DND-41 (cell line): ENCODE data around the gene TMEM243.

ENCODE experiments used
- ATAC-seq: fragments of 200-7000 bp; cut with Tn5 transposase; 3 replicates; pipeline ENCODE4 v1.9.1; 2021; ENCODE audit warnings: low read depth; ENCODE audit not compliant: insufficient read depth
- DNase-seq: peaks from one replicate; pipeline ENCODE4 v3.0.0-alpha.2; 2020
- H2AFZ ChIP-seq: 2 replicates; pipeline ENCODE4 v1.6.0; 2012; ENCODE audit warnings: low read depth, low read length
- H3K27ac ChIP-seq: 2 replicates; pipeline ENCODE4 v1.5.1; 2012; ENCODE audit warnings: low read length, inconsistent platforms
- H3K27me3 ChIP-seq: fragments of 200-600 bp; sonication (generic); 2 replicates; pipeline ENCODE4 v1.6.0; 2012; ENCODE audit warnings: low read length, mild to moderate bottlenecking, inconsistent platforms; ENCODE audit not compliant: insufficient read depth, poor library complexity
- H3K36me3 ChIP-seq: 2 replicates; pipeline ENCODE4 v1.5.1; 2012; ENCODE audit warnings: low read length, inconsistent platforms; ENCODE audit not compliant: insufficient read depth
- H3K4me1 ChIP-seq: 2 replicates; pipeline ENCODE4 v1.5.1; 2012; ENCODE audit warnings: mild to moderate bottlenecking, low read length; ENCODE audit not compliant: insufficient read depth
- H3K4me2 ChIP-seq: 2 replicates; pipeline ENCODE4 v1.6.0; 2012; ENCODE audit warnings: mild to moderate bottlenecking, moderate library complexity, low read length, inconsistent platforms; ENCODE audit not compliant: insufficient read depth
- H3K4me3 ChIP-seq, 2 experiments: fragments of 200-600 bp in 1 of 2; shearing (Covaris generic) in 1 of 2; 2 replicates each; pipeline ENCODE4 v1.5.1; 2012 to 2016; ENCODE audit warnings: inconsistent platforms in 2 of 2, low read length in 2 of 2, mild to moderate bottlenecking in 2 of 2, low read depth in 1 of 2, moderate library complexity in 1 of 2
- H3K79me2 ChIP-seq: 2 replicates; pipeline ENCODE4 v1.6.0; 2012; ENCODE audit warnings: low read length, inconsistent platforms; ENCODE audit not compliant: insufficient read depth
- H3K9ac ChIP-seq: 2 replicates; pipeline ENCODE4 v1.6.0; 2012; ENCODE audit warnings: low read depth, mild to moderate bottlenecking, inconsistent platforms, low read length, moderate library complexity
- H3K9me3 ChIP-seq: 2 replicates; pipeline ENCODE4 v1.5.1; 2012; ENCODE audit warnings: low read length, moderate library complexity, mild to moderate bottlenecking, inconsistent platforms; ENCODE audit not compliant: insufficient read depth, severe bottlenecking
- H4K20me1 ChIP-seq: 2 replicates; pipeline ENCODE4 v1.6.0; 2012; ENCODE audit warnings: low read length; ENCODE audit not compliant: insufficient read depth
- CTCF ChIP-seq: IDR thresholded peaks from 2 replicates; pipeline ENCODE4 v1.5.1; 2012; ENCODE audit warnings: borderline replicate concordance, low read length, moderate library complexity, mild to moderate bottlenecking; ENCODE audit not compliant: poor library complexity, severe bottlenecking; ENCODE audit errors: extremely low read depth
- EZH2 ChIP-seq: IDR thresholded peaks from 3 replicates; pipeline ENCODE4 v1.6.1; 2012; ENCODE audit warnings: borderline replicate concordance, low read depth, mild to moderate bottlenecking, moderate library complexity, low read length, inconsistent platforms; ENCODE audit not compliant: severe bottlenecking

Gene TMEM243

GRCh38 chr7:87192784-87193487, 26.6 kb downstream of the TMEM243 start:
- H3K9ac ChIP-seq, result no peak overlapping the region
- no peak overlapping the region for H3K4me3 ChIP-seq
- H3K4me2 ChIP-seq, result no peak overlapping the region
- ATAC-seq, result no peak
- H2AFZ ChIP-seq, result no peak overlapping the region
- no peaks in the 10 kb centered on the region for H3K4me1 ChIP-seq
- no peaks in the 10 kb centered on the region for H4K20me1 ChIP-seq
- H3K9me3 ChIP-seq, result no peaks in the 10 kb centered on the region
- no peak overlapping the region for H3K27ac ChIP-seq
- no peak for DNase-seq
- H3K27me3 ChIP-seq, result no peaks in the 10 kb centered on the region
- H3K36me3 ChIP-seq, result peaks cover 100% of the 10 kb centered on the region
- H3K79me2 ChIP-seq, result peaks cover 13% of the 10 kb centered on the region
- TF ChIP-seq CTCF (no peak), EZH2 (no peak)

GRCh38 chr7:87190783-87191182, 28.7 kb downstream of the TMEM243 start:
- H2AFZ ChIP-seq, result no peak overlapping the region
- DNase-seq (no peak), ATAC-seq (no peak)
- H3K79me2 ChIP-seq, result peaks cover 8% of the 10 kb centered on the region
- no peaks in the 10 kb centered on the region for H3K27me3 ChIP-seq
- H3K4me2 ChIP-seq, result no peak overlapping the region
- no peak overlapping the region for H3K9ac ChIP-seq
- TF ChIP-seq EZH2 (no peak), CTCF (no peak)
- no peaks in the 10 kb centered on the region for H3K4me1 ChIP-seq
- no peak overlapping the region for H3K27ac ChIP-seq
- H3K4me3 ChIP-seq, result no peak overlapping the region
- no peaks in the 10 kb centered on the region for H4K20me1 ChIP-seq
- H3K36me3 ChIP-seq, result peaks cover 99% of the 10 kb centered on the region
- no peaks in the 10 kb centered on the region for H3K9me3 ChIP-seq

DNA sequence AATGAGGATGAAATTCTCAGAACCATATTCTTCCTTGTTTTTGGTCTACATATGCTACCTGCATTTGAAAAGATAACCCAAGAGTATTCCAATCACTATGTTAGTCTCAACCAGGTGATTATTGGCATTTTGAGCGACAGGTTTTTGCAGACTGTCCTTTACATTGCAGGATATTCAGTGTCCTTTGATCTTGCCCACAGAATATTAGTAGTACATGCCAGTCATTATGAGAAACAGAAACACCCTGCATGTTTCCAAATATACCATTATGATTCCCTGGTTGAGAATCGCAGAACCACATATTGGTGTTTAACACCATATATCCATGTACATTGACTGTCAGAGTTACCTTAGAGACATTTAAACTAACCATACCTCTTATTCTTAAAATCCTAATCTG, 30.6 kb downstream of the TMEM243 start:
- H3K27me3 ChIP-seq, result no peaks in the 10 kb centered on the region
- H4K20me1 ChIP-seq, result no peaks in the 10 kb centered on the region
- DNase-seq (no peak), ATAC-seq (no peak)
- no peak overlapping the region for H3K27ac ChIP-seq
- peaks cover 3% of the 10 kb centered on the region for H3K79me2 ChIP-seq
- no peak overlapping the region for H2AFZ ChIP-seq
- no peak overlapping the region for H3K4me3 ChIP-seq
- TF ChIP-seq CTCF (no peak), EZH2 (no peak)
- H3K4me1 ChIP-seq, result no peaks in the 10 kb centered on the region
- H3K9ac ChIP-seq, result no peak overlapping the region
- H3K4me2 ChIP-seq, result no peak overlapping the region
- no peaks in the 10 kb centered on the region for H3K9me3 ChIP-seq
- H3K36me3 ChIP-seq, result peaks cover 99% of the 10 kb centered on the region
